Astrocyte of the hippocampus (primary cell): ENCODE results near the gene WNT1.

Experiments
- DNase-seq: peaks from one replicate; pipeline ENCODE4 v3.0.0; 2011; ENCODE audit warnings: low read depth, low spot score

The WNT1 gene

GRCh38 chr12:48978291-48978740 lies at the start of gene WNT1:
Gene WNT1 (plus strand): TSS chr12:48978322. CDS start chr12:48978651, 329 bp downstream.
- DNase-seq = peak; percentile 41

GRCh38 chr12:48929551-48929950 lies 48.6 kb upstream of the WNT1 start:
- no peak for DNase-seq

GRCh38 chr12:48930475-48930874 lies 47.6 kb upstream of the WNT1 start:
- DNase-seq = no peak

GRCh38 chr12:48932878-48933277 lies 45.2 kb upstream of the WNT1 start:
- no peak for DNase-seq

GRCh38 chr12:48933664-48934311 lies 44.3 kb upstream of the WNT1 start:
- no peak for DNase-seq

GRCh38 chr12:48934312-48934706 lies 43.8 kb upstream of the WNT1 start:
- no peak for DNase-seq

GRCh38 chr12:48936379-48936979 lies 41.6 kb upstream of the WNT1 start:
- DNase-seq = peak; percentile 84

- no peak for DNase-seq
These were observed 41.0 kb upstream of the WNT1 start for GRCh38 chr12:48937170-48937569.

- DNase-seq = no peak
These were observed 39.3 kb upstream of the WNT1 start for GRCh38 chr12:48938805-48939204.

- no peak for DNase-seq
These were observed 37.9 kb upstream of the WNT1 start for GRCh38 chr12:48940181-48940580.

GRCh38 chr12:48943221-48943620 lies 34.9 kb upstream of the WNT1 start:
- DNase-seq = no peak

GRCh38 chr12:48946205-48946604 lies 31.9 kb upstream of the WNT1 start:
- DNase-seq = no peak

- DNase-seq = no peak
These were observed 31.2 kb upstream of the WNT1 start for GRCh38 chr12:48946943-48947342.

GRCh38 chr12:48947727-48948126 lies 30.4 kb upstream of the WNT1 start:
- DNase-seq = no peak

GRCh38 chr12:48952691-48953090 lies 25.4 kb upstream of the WNT1 start:
- DNase-seq = no peak

GRCh38 chr12:48954061-48954460 lies 24.1 kb upstream of the WNT1 start:
- no peak for DNase-seq

- no peak for DNase-seq
These were observed 23.2 kb upstream of the WNT1 start for GRCh38 chr12:48954841-48955501.

GRCh38 chr12:48956279-48957140 lies 21.6 kb upstream of the WNT1 start:
- peak; percentile 98 for DNase-seq

- peak; percentile 99 for DNase-seq
These were observed 20.7 kb upstream of the WNT1 start, which contains the start of gene ARF3 for GRCh38 chr12:48957141-48958048. Gene ARF3 (minus strand): TSS chr12:48957487. CDS start chr12:48941095, 16,392 bp downstream.

- no peak for DNase-seq
These were observed 20.1 kb upstream of the WNT1 start for GRCh38 chr12:48958049-48958388.

- no peak for DNase-seq
These were observed 17.3 kb upstream of the WNT1 start for GRCh38 chr12:48960834-48961233.
